HepG2 (cell line): ENCODE results near the gene FMNL2. TPM values are rescaled to one million over a fixed set of nuclear protein-coding genes. Genes with fewer than 3 reads are reported as not detected.

Experiments
- BCL6 ChIP-seq: IDR thresholded peaks from 2 replicates; pipeline ENCODE4 v1.6.1; 2016; ENCODE audit warnings: missing genetic modification reagents, missing compliant biosample characterization
- BORCS8-MEF2B ChIP-seq: sonication (generic); formaldehyde crosslinking; IDR thresholded peaks from 2 replicates; pipeline ENCODE4 v1.8.0; 2022; ENCODE audit warnings: mild to moderate bottlenecking, missing genetic modification reagents
- HHEX ChIP-seq: IDR thresholded peaks from 2 replicates; pipeline ENCODE4 v1.6.1; 2016; ENCODE audit warnings: control low read depth
- HMG20A ChIP-seq: IDR thresholded peaks from 2 replicates; pipeline ENCODE4 v1.6.1; 2016; ENCODE audit warnings: borderline replicate concordance
- HNRNPUL1 ChIP-seq: fragments of 200-400 bp; formaldehyde crosslinking; IDR thresholded peaks from 2 replicates; pipeline ENCODE4 v1.6.1; 2017; ENCODE audit warnings: low read depth, mild to moderate bottlenecking, low read length, moderate library complexity
- MEF2D ChIP-seq: sonication (generic); formaldehyde crosslinking; IDR thresholded peaks from 2 replicates; pipeline ENCODE4 v1.5.1; 2020; ENCODE audit warnings: mild to moderate bottlenecking, missing genetic modification reagents
- MYNN ChIP-seq: sonication (generic); formaldehyde crosslinking; IDR thresholded peaks from 2 replicates; pipeline ENCODE4 v1.4.0; 2020; ENCODE audit warnings: mild to moderate bottlenecking, low read depth, missing genetic modification reagents
- PBX2 ChIP-seq: IDR thresholded peaks from 2 replicates; pipeline ENCODE4 v1.6.1; 2016; ENCODE audit warnings: control low read depth
- SIX1 ChIP-seq: sonication (generic); formaldehyde crosslinking; IDR thresholded peaks from 2 replicates; pipeline ENCODE4 v1.4.0; 2020; ENCODE audit warnings: missing genetic modification reagents, borderline replicate concordance
- SKI ChIP-seq: fragments of 450-650 bp; IDR thresholded peaks from one replicate; pipeline ENCODE4 v1.6.1; 2018; ENCODE audit warnings: mild to moderate bottlenecking; ENCODE audit not compliant: partially characterized antibody
- SP140L ChIP-seq: sonication (generic); formaldehyde crosslinking; IDR thresholded peaks from 2 replicates; pipeline ENCODE4 v1.4.0; 2020; ENCODE audit warnings: missing genetic modification reagents, borderline replicate concordance
- SRY ChIP-seq: sonication (generic); formaldehyde crosslinking; IDR thresholded peaks from 2 replicates; pipeline ENCODE4 v1.8.0; 2022; ENCODE audit warnings: mild to moderate bottlenecking, missing genetic modification reagents
- TBX2 ChIP-seq: sonication (generic); formaldehyde crosslinking; IDR thresholded peaks from 2 replicates; pipeline ENCODE4 v1.5.0; 2020; ENCODE audit warnings: missing genetic modification reagents, mild to moderate bottlenecking, borderline replicate concordance
- ZBTB20 ChIP-seq: sonication (generic); formaldehyde crosslinking; IDR thresholded peaks from 2 replicates; pipeline ENCODE4 v1.8.1; 2023; ENCODE audit warnings: missing genetic modification reagents, low read depth, mild to moderate bottlenecking, borderline replicate concordance
- ZFP91 ChIP-seq: sonication (generic); formaldehyde crosslinking; IDR thresholded peaks from 2 replicates; pipeline ENCODE4 v1.9.0; 2022; ENCODE audit warnings: missing genetic modification reagents, mild to moderate bottlenecking, borderline replicate concordance
- ZHX1 ChIP-seq: sonication (generic); formaldehyde crosslinking; IDR thresholded peaks from 2 replicates; pipeline ENCODE4 v1.8.1; 2022; ENCODE audit warnings: low read depth, mild to moderate bottlenecking, missing genetic modification reagents
- ZNF180 ChIP-seq: sonication (generic); formaldehyde crosslinking; IDR thresholded peaks from 2 replicates; pipeline ENCODE4 v1.4.0; 2020; ENCODE audit warnings: low read depth, missing genetic modification reagents, borderline replicate concordance
- ZNF329 ChIP-seq: sonication (generic); formaldehyde crosslinking; IDR thresholded peaks from 2 replicates; pipeline ENCODE4 v1.9.0; 2021; ENCODE audit warnings: low read depth, mild to moderate bottlenecking, missing genetic modification reagents
- ZNF331 ChIP-seq: sonication (generic); formaldehyde crosslinking; IDR thresholded peaks from 2 replicates; pipeline ENCODE4 v1.4.0; 2020; ENCODE audit warnings: missing genetic modification reagents
- ZNF619 ChIP-seq: sonication (generic); formaldehyde crosslinking; IDR thresholded peaks from 2 replicates; pipeline ENCODE4 v1.4.0; 2020; ENCODE audit warnings: mild to moderate bottlenecking, missing genetic modification reagents
- ZNF724P ChIP-seq: sonication (generic); formaldehyde crosslinking; IDR thresholded peaks from 2 replicates; pipeline ENCODE4 v1.8.0; 2022; ENCODE audit warnings: missing genetic modification reagents, borderline replicate concordance
- ZNF747 ChIP-seq: sonication (generic); formaldehyde crosslinking; IDR thresholded peaks from 2 replicates; pipeline ENCODE4 v1.8.1; 2023; ENCODE audit warnings: missing genetic modification reagents, mild to moderate bottlenecking, borderline replicate concordance
- ZSCAN21 ChIP-seq: sonication (generic); formaldehyde crosslinking; IDR thresholded peaks from 2 replicates; pipeline ENCODE4 v1.8.0; 2022; ENCODE audit warnings: mild to moderate bottlenecking, missing genetic modification reagents, moderate library complexity, borderline replicate concordance
- polyA plus RNA-seq, 8 experiments: library from polyadenylated mRNA; depleted of rRNA in 3 of 8; stranded (reverse) in 7 of 8; unstranded in 1 of 8; fragments of >200 nt; fragmentation: Illumina TruSeq in 4 of 8; extraction: Trizol in 4 of 8; gene quantifications; 2 replicates each; pipeline versions ENCODE4 v1.2.1 to v1.2.3, GENCODE V29; 2011 to 2016; ENCODE audit warnings: low read depth in 4 of 8, missing spikeins in 1 of 8, mixed read lengths in 1 of 8; ENCODE audit not compliant: insufficient read depth in 1 of 8
- total RNA-seq, 5 experiments: library from RNA; depleted of rRNA; stranded (reverse); fragments of >200 nt; fragmentation: Illumina TruSeq; extraction: Trizol; gene quantifications; 2 replicates each; pipeline ENCODE4 v1.2.3, GENCODE V29; 2016; ENCODE audit warnings: low read depth in 1 of 5

Gene FMNL2
- total and polyA plus RNA-seq, 2 of the 13 experiments (the other 11 are each of a cell fraction or from before 2014, with no cell fraction given): 66.5 to 67.7 TPM

GRCh38 chr2:152485954-152486736, 151.2 kb downstream of the FMNL2 start (continued):
- peak; percentile 78; the same call in 1 of the 2 replicates for TF ChIP-seq SIX1 (CRISPR knock-in tag)
- TF ChIP-seq ZFP91 (CRISPR knock-in tag): no peak
- TF ChIP-seq PBX2 (CRISPR knock-in tag): peak; percentile 40; the same call in 1 of the 2 replicates
- TF ChIP-seq ZNF331 (CRISPR knock-in tag): peak; percentile 82
- no peak for TF ChIP-seq ZNF180 (CRISPR knock-in tag)
- peak; percentile 96 for TF ChIP-seq BCL6 (CRISPR knock-in tag)
- no peak for TF ChIP-seq ZSCAN21 (CRISPR knock-in tag)
- TF ChIP-seq MYNN (CRISPR knock-in tag): 0 out of 2 replicates have a peak, but pooled peaks have one; percentile 30
- TF ChIP-seq MEF2D (CRISPR knock-in tag): peak; percentile 74; the same call in 1 of the 2 replicates
- TF ChIP-seq SRY (CRISPR knock-in tag): no peak
- no peak for TF ChIP-seq ZNF329 (CRISPR knock-in tag)
- peak; percentile 27 for TF ChIP-seq SKI
- TF ChIP-seq ZBTB20: peak; percentile 96; the same call in 1 of the 2 replicates
- peak; percentile 92 for TF ChIP-seq SP140L
- no peak for TF ChIP-seq ZNF619 (CRISPR knock-in tag)
- TF ChIP-seq ZNF747: 0 out of 2 replicates have a peak, but pooled peaks have one; percentile 48
- TF ChIP-seq ZHX1 (CRISPR knock-in tag): 0 out of 2 replicates have a peak, but pooled peaks have one; percentile 22
- peak; percentile 70; the same call in 1 of the 2 replicates for TF ChIP-seq HNRNPUL1
- TF ChIP-seq BORCS8-MEF2B (CRISPR knock-in tag): no peak
- peak; percentile 99 for TF ChIP-seq TBX2 (CRISPR knock-in tag)
- TF ChIP-seq ZNF724P: no peak
- TF ChIP-seq HHEX (CRISPR knock-in tag): peak; percentile 56; the same call in 1 of the 2 replicates
- peak; percentile 98 for TF ChIP-seq HMG20A
